Suprapubic skin (tissue), 3 donors: ENCODE measurements around the gene FAM171A2.

Source experiments
- CTCF ChIP-seq, 2 donors: fragments of 200-600 bp in 1 of 2; fragments of 450-650 bp in 1 of 2; sonication (generic) in 1 of 2; IDR thresholded peaks; one replicate each; pipeline ENCODE4 v1.5.1; 2016 to 2019; ENCODE audit warnings: antibody characterized with exemption in 2 of 2, mild to moderate bottlenecking in 1 of 2, moderate library complexity in 1 of 2
- POLR2A ChIP-seq, 2 donors: fragments of 450-650 bp; IDR thresholded peaks; one replicate each; pipeline ENCODE4 v1.6.1; 2017; ENCODE audit warnings: antibody characterized with exemption in 2 of 2, mild to moderate bottlenecking in 2 of 2, moderate library complexity in 2 of 2

GRCh38 chr17:44362949-44363612, 572 bp downstream of the FAM171A2 start:
- TF ChIP-seq CTCF (IDR thresholded peaks at IDR 0.05) (no peak), POLR2A (IDR thresholded peaks at IDR 0.05) (no peak)
